ENCODE data around the gene KRTAP5-4.
"Not testable (repeated sequence)": the region's sequence is repeated elsewhere in the genome, so short reads cannot be mapped to it uniquely, and the experiment has no call there.

The KRTAP5-4 gene

DNA sequence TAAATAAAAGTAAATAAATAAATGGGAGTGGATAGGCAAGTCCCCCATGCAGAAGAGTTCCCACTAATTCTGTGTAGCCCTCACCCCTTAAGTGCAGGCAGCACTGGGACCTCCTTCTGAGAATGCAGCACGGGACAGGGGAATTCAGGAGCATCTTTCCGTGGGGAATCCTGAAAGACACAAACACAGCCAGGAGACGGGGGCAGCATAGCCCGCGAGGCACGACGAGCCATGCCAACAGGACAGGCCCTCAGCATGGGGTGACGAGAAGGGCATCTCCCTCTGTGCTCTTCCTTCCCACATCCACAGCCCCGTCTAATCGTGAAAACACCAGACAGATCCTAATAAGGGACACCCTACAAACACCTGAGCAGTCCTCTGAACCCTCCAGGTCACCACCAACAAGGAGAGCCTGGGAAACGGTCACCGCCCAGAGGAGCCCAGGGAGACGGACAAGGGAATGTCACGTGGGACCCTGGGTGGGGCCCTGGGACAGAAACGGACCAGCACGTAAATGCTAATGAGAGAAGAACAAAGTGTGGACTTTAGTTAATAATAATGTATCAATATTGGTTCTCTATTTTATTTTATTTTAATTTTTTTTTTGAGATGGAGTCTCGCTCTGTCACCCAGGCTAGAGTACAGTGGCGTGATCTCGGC, 14.5 kb upstream of the KRTAP5-4 start:
- no peak for DNase-seq

DNA sequence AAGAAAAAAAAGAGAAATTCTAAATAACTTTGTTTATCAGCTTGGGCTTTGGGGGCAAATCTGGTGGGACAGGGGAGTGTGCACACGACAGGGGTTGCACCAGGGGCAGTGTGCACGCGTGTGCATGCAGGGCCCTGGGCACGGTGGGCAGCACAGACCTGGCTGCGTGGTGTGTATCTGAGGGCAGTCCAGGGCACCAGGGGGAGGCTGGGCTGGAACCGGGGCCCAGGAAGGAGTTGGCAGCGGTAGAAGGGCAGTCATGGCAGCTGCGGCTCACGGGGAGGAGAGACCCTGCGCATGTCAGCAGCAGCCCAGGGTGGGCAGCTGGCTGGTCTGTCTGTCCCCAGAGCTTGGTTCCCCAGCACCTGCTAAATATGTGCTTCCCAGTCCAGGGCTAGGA, 11.9 kb upstream of the KRTAP5-4 start:
- no peak for DNase-seq

DNA sequence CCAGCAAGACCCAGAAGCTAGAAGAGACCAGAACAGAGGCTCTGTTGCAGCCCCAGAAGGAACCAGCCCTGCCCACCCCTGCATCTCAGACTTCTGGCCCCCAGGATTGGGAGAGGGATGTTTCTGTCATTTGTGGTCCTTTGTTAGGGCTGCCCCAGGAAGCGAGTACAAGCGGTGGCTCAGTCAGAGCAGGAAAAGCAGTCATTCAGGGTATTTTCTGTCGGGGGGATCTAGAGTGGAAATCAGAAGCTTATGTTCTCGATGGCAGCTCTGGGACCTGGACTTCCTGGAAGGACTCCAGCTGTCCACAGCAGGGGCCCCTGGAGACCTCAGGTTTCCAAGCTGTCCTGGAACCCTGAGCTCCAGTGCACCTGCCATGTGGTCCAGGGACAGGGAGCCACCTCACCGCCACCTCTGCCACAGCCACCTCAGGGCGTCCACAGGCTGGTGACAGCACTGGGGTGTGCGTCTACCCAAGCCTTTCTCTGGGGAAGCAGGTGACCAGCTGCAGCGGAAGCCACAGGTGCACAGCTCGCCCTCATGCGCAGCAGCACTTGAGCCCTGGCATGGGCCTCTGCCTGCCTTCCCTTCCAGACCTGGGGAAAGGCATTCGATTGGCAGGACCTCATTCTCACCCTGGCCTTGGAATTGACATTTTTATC, 10.2 kb upstream of the KRTAP5-4 start:
- no peak for DNase-seq

DNA sequence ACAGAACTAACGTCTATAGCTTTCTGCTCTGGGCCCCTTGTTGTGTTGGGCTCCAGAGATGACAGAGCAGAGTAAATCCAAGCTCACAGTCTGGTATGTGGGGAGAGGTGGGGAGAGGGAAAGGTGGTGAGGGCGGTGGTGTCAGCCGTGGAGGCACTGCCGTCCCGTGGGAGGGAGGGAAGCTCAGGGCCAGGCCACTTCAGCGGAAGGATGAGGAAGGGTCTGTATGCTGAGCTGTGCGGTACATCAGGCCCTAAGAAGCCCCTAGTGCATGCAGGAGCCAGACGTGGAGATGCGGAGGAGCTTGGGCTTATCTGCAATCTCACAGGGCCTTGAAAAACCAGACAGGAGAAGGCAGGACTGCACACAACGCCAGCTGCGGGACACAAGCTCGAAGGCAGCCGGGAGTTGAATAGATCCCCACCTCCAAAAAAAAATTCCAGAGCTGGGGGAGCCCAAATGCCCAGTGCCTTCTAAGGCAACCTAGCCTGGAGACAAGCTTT, 9.2 kb upstream of the KRTAP5-4 start:
- no peak for DNase-seq

DNA sequence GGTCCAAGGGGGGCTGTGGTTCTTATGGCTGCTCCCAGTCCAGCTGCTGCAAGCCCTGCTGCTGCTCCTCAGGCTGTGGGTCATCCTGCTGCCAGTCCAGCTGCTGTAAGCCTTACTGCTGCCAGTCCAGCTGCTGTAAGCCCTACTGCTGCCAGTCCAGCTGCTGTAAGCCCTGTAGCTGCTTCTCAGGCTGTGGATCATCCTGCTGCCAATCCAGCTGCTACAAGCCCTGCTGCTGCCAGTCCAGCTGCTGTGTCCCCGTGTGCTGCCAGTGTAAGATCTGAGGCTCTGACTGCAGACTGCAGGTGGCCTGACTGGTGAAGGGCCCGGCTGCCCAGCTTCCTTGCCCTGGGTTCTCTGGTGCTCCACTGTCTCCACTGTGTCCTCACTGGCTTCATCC, 8.3 kb upstream of the KRTAP5-4 start:
- DNase-seq, result no peak

DNA sequence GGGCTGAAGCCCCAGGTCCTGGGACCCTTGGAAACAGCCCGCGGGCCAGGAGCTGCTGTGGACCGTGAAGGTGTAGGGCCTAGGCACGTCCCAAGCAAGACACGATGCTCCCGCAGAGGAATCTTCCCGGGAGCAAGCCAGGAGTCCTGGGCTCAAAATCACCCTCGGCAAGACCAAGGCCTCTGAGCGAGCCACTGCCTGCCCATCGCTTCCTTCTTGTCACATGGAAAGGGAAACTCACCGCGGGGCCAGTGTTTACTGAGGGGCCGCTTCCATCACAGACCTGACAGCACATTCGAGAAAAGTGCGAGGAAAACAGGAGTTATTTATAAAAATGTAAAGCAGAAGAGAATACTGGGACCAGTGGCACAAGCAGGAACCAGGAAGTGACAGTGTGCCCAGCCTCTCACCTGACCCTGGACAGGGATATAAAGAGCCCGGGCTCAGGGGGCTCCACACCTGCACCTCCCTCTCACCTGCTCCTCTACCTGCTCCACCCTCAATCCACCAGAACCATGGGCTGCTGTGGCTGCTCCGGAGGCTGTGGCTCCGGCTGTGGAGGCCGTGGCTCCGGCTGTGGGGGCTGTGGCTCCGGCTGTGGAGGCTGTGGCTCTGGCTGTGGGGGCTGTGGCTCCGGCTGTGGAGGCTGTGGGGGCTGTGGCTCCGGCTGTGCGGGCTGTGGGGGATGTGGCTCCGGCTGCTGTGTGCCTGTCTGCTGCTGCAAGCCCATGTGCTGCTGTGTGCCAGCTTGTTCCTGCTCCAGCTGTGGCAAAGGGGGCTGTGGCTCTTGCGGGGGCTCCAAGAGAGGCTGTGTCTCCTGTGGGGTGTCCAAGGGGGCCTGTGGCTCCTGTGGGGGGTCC, 7.6 kb upstream of the KRTAP5-4 start, which contains the start of gene KRTAP5-5:
TSS of gene KRTAP5-5 (plus strand) at position 450 of the 860 bp plus-strand sequence. CDS start at position 516, 66 bp downstream.
- no peak for DNase-seq

DNA sequence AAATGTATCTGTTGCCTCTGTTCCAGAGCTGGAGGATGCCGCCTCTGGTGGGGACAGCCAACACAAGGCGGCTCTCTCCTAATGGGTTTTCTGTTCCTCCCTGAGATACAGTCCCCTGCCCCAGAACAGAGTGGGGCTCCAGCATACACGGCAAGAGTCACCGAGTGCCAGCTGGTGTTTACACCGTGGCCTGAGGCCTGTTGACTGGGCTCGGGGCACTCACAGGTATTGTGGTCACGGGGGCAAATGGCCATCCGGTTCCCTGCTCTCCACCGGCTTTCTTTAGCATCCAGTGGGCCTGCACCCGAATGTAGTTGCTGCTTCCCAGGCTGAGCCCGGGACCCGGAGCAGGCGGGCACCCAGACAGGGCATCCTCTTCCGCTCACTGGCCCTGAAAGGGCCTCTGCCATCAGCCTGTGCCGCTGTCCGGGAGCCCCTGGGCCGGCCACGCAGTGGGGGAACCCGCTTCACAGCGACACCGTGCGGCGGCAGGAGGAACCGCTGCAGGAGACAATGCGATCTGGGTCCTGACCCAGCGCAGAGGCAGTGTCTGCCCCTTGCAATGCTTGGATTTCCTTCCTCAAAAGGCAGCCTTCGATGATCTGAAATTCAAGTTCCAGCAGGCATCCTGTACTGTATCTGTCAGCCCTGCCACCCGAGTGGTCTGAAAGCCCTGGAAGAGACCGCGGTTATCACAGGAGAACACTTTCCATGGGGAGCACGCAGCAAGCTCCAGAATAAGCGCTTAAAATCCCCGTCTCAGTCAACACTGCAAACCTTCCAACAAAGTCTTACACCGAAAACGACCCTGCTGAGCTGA, 6.8 kb upstream of the KRTAP5-4 start:
- peak; percentile 64 for DNase-seq

DNA sequence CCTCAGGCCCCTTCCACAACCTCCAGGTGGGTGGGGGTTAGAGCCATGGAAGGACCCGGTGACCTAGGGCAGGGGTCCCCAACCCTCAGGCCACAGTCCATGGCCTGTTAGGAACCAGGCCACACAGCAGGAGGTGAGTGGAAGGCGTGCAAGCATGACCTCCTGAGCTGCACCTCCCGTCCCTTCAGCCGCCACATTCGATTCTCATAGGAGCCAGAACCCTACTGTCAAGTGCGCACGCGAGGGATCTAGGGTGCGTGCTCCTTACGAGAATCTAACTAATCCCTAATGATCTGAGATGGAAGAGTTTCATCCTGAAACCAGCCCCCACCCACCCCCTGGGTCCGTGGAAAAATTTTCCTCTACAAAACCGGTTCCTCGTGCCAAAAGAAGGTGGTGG, 3.6 kb upstream of the KRTAP5-4 start:
- no peak for DNase-seq

DNA sequence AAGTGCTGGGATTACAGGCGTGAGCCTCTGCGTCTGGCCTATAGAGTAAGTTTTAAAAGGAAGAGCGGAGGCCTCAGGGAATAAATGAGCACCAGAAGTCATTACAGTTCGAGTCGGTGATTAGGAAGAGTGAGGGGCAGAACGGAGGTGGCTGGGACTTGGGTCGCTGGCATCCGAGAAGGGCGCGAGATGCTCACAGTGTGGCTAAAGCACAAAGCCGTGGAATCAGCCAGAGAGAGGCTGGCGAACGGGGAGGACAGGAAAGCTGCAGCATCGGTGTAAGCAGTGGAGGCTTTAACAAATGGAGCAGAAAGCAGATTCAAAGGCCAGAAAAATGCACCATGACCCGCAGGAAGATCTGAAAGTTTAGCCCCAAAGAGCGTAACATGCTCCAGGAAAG, 2.7 kb upstream of the KRTAP5-4 start:
- no peak for DNase-seq

DNA sequence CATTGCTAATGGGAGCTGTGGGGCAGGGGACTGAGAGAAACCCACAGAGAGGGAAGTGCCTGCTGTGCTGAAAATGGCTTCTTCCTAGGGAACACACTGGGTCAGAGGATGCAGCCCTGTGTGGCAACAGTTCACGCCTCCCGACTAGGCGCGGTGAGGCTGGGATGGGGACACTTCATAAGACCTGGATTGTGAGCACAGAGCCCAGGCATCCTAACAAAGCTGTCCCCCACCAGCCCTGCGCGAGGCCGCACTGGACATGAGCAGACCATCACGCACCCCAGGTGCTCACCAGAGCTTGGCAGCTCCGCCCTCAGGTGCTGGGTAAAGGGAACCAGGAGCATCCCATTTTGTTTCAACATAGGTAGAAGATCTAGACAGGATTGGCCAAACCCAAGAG, 1.8 kb upstream of the KRTAP5-4 start:
- DNase-seq, result no peak

DNA sequence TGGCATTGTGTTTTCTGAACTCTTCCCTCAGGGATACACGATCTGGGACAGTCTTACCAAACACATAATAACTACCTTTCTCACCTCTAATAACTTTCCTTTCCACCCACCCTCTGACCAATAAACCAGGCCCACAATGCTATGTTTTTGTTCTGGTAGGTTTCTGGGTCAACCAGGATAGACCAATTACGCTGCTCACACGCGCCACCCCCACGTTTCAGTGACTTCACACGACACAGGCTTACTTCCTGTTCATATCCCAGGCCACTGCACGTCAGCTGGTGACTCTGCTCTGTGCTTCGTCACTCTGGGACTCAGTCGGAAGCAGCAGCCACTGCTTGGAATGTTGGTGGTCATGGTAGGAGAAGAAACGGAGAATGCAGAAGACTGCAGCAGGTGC, 2.5 kb downstream of the KRTAP5-4 start:
- DNase-seq, result no peak

DNA sequence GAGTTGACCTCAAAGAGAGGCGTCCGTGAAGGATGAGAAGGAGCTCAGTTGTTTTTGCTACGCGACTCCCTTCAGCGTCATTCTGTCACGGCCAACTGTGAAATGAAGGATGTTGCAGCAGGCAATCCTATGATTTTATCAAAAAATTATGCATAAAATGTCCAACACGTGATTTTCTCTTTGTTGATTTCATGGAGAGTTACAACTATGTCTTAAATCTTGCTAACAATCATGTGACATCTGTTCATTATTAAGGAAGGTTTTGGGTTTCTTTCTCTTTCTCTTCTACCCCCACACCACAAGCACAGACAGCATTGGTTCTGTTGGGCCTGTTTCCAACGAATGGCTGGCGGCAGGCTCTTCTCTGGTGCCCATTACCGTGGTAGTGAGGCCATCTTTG, 3.7 kb downstream of the KRTAP5-4 start:
- no peak for DNase-seq

DNA sequence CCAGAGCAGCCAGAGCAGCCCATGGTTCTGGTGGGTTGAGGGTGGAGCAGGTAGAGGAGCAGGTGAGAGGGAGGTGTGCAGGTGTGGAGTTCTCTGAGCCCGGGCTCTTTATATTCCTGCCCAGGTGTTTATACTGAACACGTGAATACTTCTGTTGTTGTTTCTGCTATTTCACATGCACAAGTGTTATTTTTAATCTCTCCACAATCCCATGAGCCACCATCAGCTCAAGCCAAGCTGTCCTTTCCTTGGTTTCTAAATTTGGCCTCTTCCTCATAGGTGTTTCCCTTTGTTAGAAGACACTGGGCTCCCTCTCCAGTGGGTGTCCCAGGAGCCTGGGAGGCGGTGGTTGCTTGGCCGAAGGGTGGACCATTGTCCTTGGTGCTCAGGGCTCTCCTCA, 13.6 kb downstream of the KRTAP5-4 start, which contains the start of gene KRTAP5-3:
TSS of gene KRTAP5-3 (minus strand) at position 101 of the 400 bp plus-strand sequence. CDS start at position 23, 78 bp downstream.
- DNase-seq, result no peak

DNA sequence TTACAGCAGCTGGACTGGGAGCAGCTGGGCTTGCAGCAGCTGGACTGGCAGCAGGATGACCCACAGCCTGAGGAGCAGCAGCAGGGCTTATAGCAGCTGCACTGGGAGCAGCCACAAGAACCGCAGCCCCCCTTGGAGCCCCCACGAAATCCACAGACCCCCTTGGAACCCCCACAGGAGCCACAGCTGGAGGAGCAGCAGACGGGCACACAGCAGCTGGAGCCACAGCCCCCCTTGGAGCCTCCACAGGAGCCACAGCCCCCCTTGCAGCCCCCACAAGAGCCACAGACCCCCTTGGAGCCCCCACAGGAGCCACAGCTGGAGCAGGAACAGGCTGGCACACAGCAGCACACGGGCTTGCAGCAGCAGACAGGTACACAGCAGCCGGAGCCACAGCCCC, 14.0 kb downstream of the KRTAP5-4 start:
- not testable (repeated sequence) for DNase-seq

DNA sequence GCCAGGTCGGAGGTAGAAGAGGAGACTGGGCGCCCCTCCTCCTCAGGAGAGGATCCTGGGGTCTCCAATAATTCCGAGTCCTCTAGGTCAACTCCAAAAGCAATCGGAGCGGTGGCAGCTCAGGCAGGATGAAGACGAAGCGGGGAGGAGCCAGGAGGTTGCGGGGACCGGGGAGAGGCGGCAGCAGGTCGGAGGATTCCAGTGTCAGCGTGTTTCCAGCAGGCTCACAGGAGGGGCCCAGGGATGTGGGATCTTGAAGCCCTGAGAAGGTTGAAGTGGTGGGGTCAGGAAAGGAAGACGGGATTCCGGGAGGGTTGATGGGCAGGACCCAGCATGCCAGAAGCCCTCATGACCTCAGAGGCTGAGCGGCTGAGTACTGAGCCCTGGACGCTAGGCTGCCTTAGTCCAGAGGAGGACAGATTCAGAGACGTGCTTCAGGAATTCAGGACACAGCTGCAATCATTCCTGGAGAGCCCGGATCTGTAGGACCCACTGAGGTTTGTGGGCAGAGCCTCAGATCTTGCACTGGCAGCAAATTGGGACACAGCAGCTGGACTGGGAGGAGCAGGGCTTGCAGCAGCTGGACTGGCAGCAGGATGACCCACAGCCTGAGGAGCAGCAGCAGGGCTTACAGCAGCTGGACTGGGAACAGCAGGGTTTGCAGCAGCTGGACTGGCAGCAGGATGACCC, 14.6 kb downstream of the KRTAP5-4 start:
- not testable (repeated sequence) for DNase-seq

DNA sequence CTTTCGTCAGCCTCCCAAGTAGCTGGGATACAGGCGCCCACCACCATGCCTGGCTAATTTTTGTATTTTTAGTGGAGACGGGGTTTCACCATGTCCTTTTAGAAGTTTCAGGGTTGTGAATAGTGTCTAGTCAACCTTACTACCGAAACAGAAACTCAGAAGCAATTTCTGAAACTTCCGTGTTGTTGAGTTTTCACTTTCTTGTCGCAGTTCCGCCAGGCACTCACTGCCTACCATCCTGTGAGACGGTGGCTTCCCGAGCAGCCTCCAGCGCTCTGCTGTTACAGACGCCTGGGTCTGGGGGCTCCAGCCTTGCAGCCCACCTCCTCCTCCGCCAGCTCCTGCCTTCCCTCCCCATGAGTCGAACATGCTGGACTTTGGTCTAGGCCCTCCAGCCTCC, 16.0 kb downstream of the KRTAP5-4 start:
- DNase-seq, result not testable (repeated sequence)

DNA sequence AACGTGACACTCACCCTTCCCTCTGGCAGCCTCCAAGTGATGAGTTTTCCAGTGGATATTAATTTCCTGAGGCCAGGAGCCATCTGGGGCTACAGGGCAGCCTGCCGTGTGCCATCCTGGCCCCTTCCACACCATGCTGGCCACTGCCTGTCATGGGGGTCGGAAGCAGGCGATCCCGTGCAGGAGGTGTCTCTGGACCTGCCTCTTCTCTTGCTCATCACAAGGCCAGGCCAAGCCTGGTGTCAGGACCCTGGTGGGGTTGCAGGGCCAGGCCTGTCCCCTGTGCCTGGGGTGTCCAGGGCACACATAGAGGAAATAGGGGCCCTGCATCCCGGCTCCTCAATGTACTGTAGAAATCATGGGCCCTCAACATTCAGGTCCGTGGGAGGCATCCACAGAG, 17.2 kb downstream of the KRTAP5-4 start:
- DNase-seq, result no peak

DNA sequence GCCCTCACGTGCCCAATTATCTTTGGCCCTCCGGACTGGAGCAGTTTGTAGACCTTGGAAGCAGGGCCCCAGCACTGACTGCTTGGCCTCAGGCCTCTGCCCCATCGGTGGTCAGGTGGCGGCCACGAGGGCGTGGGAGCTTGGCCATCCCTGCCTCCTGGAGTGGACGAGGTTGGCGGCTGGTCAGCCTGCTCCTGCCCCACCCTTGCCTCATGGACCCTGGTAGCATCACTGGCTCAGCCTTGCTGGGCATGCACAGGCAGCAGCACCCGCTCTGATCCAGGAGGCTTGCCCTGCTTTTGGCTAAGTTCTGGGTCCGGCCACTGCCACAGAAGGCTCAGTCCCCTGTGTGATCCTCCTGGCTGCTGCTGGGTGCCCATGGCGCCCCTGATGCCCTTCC, 17.8 kb downstream of the KRTAP5-4 start:
- no peak for DNase-seq

DNA sequence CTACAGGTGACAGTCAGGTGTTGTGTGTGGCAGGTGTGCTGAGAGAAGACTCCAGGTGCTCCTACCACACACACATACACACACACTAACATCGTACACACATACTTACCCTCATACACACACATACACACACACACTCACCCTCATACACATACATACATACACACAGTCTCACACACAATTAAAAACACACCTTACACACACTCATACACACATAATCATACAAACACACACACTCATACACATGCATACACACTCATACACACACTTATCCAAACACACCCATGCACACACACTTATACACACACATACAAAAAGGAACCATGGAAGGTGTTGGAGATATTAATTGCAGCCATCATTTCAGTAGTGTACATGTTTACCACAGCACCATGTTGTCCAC, 18.3 kb downstream of the KRTAP5-4 start:
- no peak for DNase-seq

DNA sequence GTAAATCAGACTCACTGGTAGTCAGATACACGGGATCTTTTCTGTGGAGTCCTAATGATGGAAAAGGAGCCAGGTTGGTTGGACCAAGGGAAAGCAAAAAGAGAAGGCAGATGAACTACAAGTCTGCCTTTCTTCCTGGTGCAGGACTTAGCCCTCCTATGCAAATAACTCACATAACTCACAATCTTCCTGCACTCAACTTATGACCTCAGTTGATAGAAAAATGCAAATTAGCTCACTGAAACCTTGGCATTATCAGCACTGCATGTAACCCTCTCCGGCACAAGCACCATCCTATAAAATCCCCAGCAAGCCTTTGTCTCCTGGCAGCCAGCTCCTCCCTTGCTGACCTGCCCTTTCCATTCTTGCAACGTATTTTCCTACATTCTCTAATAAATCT, 20.3 kb downstream of the KRTAP5-4 start:
- not testable (repeated sequence) for DNase-seq

DNA sequence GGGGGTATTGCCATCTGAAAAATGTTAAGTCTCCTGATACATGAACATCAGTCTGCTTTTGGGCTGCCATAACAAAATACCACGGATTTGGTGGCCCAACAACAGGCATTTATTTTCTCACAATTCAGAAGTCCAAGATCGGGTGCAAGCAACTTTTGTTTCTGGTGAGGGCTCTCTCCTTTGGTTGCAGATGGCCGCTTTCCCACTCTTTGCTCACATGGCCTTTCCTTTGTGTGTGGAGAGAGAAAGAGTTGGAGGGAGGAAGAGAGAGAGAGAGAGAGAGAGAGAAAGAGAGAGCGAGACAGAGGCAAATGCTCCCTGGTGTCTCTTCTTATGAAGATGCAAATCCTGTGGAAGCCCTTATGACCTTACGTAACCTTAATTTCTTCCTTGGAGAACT, 21.3 kb downstream of the KRTAP5-4 start:
- no peak for DNase-seq

DNA sequence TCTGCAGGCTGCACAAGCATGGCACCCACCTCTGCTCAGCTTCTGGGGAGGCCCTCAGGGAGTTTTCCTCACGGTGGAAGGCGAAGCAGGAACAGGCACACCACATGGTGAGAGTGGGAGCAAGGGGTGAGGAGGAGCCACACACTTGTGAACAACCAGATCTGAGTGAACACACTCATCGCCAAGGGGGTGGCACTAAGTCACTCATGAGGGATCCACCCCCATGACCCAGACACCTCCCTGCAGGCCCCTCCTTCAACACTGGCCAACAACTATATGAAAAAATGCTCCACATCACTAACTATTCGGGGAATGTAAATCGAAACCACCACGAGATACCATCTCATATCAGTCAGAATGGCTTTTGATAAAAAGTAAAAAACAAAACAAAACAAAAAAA, 23.1 kb downstream of the KRTAP5-4 start:
- no peak for DNase-seq
